ENCODE results near the gene IL17RD. TPM values are rescaled to one million over a fixed set of nuclear protein-coding genes. Genes with fewer than 3 reads are reported as not detected.

Gene IL17RD
- total RNA-seq, 1 experiment from 2014 or later: 0.10 TPM

DNA sequence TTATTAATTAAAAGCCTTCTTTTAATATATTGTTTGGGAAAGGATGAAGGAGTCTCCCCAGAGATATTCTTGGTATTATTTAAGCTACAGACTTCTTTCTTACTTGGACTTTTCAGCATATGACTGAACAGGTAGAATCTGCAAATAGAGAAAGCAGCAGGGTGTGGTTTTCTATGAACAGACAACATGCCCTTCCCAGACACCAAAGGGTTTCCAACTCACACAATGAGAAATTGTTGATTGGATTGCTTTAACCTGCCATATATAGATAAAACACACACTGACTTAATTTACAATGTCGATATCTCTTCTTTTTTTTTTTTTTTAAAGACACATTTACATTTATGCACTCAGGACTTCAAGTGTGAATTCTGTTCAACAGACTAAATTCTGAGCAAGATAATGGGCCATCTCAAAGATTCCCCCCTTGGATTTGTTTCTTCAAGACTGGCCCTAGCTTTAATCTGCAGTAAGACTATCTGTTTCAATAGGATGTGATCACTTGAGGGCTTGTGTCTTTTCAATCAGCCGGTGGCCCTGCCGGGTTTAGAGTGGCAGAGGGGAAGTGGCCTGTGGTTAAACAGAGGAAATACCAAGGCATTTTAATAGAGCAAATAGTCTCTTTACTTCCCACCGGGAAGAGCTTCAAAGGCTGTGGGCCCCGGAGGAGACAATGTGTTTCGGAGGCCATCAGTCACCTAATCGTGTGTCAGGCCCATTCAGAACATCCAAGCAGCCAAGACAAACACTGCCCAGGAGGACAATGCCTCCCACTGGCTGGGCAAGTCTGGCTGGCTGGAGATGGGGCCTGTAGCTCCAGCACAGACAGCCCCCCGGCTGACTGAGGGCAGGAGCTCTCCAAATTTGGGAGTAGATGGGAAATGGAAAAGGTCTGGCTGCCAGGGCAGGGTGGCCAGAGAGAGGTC, 6.1 kb downstream of the IL17RD start:
- no peak for DNase-seq (ENCODE audit: low spot score)

DNA sequence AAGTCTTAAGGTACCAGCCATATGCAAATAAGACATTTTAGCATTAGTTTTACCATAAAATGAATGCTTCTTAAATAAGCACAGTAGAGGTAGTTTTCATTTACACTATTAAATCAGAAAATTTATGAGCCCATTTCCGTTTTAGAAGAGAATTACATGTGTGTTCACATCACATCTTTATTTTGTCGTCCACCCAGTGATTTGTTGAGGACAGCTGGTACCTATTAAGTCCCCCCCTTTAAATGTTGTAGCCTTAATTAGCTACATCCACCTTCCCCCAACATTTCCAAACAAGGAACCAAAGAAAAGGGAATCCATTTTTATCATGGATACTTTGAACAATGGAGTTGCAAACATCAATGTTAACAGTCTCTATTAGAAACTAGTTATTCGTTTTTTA, 6.8 kb downstream of the IL17RD start:
- no peak for DNase-seq (ENCODE audit: low spot score)

DNA sequence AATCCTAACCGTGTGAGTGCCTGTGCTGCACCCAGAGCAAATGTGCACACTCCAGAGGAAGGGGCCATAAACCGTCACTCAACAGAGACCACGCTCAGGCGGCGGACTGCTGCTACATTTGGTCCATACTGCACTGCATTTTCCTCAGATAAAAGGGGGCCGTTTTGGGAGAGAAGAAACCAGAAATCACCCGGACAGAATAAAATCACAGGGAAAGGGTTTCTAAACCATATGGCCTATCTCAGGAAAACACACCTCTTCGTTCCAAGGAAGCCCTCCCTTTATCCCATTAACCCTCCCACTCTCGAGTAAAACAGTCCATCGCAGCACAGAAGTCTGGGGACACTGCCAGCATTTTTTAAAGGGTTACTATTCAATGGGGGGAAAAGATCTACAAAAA, 7.6 kb downstream of the IL17RD start:
- no peak for DNase-seq (ENCODE audit: low spot score)

DNA sequence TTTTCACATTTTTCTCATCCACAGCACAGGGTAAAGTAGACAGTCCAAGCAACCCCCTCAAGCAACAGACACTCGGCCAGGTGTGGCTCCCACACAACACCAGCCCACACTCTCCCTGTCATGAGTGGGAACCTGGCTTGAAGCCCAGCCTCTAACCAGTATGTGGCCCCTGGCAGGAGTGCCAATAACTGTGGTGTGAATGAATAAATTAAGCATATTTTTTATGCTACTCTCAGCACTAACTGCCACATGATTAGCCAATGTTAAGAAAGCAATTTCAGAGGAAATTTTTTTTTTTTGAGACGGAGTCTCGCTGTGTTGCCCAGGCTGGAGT, 9.9 kb downstream of the IL17RD start:
- DNase-seq (ENCODE audit: low spot score): no peak

DNA sequence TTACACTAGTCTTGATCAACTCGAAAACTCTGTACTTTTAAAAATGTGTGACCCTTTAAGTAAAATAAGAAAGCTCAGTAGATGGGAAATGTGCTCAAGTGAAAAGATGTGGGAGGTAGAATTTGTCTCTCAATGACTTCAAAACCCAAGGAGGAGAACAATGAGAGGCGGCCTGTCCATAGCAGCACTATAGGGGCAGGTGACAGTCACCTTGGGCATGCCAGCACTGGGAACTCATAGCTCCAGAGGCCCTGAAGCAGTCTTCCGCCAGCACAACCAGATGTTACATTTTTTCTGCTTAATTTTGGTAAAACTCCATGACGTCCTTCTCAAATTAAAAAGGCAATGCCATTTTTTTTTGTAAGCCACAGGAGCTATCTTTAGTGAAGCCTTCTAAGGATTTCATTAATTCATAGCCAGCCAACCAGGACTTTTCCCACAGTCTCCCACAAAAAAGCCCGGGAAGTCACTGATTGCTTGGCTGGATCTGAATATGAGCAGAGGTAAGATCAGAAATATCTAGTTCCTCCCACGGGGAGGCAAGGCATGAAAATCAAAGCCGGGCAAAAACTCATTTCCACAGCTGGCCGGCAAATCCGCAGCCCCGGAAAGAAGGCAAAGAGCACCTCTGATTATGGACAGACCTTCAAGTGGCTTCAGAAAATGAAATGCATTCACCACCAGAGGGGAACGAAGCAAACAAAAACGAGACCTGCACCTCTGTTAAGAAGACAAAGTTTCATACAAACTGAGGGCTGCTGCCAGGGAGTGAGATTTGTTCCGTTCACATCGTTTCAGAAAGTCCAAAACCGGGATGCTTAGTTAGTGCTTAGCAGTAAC, 10.5 kb downstream of the IL17RD start:
- no peak for DNase-seq (ENCODE audit: low spot score)

DNA sequence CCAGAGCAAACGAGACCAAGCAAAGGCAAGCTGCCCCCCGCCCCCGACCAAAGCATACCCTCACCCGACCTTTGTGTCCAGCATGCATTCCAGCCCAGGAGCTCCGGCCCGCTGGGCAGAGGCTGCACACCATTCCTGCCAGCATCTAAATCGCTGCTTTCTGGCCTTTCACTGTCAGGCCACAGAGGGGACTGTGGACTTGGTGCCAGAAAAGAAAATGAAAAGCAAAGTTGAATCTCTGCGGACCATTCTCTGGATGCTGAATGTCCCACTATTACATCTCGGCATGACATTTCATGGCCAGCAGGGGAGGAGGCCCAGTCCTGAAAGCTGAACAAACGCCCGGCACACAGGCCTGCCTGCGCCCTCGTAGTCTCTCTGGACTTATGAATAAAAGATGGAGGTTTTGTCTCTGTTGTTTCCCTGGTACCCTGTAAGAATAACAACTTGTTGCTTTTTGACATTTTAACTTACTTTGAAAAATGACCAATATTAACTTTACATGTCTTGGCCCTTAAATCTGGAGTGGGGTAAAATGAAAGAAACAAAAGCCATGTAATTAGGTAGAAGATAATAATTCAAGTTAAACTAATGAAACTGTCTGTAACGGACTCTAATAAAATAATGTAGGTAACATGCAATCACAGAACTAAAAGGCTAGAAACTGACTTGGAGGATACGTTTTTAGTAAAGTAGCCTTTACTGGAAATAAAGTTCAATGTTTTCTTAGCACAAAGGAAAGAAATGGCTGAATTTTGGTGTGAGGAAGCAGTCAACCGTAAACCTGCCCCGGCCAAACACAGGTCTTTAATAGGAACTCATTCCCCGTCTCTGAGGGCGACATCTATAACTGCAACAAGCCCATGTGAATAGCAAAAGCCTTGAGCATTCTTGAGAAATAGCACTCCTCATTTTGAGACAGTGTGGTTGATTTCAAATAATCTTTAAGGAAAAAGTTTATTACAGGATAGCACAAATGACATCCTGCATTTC, 12.7 kb downstream of the IL17RD start:
- DNase-seq (ENCODE audit: low spot score): no peak

DNA sequence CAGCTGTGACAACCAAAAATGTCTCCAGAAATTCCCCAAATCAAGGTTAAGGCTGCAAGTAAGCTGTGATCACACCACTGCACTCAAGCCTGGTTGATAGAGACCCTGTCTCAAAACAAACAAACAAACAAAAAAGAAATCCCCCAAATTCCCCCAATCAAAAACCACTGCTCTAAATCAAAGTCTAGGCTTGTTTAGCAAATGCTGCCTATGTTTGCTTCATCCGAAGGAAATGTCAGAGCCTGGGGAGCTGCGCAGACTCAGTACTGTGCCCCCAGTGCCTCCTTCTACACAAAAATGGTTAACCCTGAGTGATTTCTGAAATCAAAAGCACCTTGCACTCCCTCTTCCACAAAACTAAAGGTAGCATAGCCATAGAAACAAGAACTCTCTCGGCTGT, 13.4 kb downstream of the IL17RD start:
- DNase-seq (ENCODE audit: low spot score): no peak

DNA sequence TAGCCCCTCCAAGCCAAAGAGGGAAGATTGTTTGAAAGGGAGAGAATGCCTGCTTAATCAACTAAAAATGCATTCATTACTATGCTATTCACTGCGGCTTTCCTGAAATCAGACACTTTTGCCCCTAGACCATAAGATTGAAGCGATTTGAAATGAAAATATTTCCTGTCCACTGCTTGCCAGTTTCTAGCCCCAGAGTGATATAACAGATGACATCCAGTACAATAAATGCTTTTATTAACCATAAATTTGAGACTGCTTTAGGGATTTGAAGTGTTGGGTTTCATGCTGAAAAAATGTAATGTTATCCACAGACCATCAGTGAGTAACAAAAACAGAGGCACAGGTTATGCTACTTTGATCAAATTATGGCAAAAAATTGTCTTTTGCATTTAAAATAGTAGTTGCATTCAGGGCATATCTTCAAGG, 14.1 kb downstream of the IL17RD start:
- no peak for DNase-seq (ENCODE audit: low spot score)

DNA sequence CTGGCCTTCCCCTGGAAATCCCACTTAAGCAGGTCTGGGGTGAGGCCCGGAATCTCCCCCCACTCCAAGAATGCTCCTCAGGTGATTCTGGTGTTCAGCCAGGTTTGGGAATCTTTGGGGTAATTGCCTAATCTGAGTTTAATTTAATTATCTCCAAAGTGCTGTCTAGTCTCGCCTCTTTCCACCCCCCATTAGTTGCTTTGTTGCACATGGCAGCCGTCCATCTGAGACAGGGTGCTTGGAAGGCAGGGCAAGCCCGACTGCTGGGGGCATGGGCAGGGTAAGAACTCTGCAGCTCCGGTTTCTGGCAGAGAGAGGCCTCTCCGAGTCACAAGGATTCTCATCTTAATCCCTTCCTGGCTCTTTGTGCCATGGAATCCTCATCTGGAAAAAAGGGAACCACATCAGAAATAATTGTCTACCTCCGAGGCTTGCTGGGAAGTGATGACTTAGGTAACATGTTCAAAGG, 15.0 kb downstream of the IL17RD start:
- no peak for DNase-seq (ENCODE audit: low spot score)

DNA sequence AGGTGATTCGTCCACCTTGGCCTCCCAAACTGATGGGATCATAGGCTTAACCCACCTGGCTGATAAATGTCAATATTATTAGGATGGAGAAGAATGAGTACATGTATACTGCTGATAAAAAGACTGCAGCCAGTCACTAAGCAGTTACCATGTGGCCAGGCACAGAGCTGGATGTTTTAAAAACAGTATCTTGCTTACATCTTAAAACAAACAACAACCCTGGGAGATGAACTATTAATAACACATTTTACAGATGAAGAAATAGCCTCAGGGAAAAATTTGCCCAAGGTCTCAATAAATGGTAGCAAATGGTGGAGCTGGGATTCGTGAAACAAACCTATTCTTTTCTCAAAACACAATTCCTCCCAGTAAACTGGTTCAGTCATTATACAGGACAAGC, 18.1 kb downstream of the IL17RD start:
- no peak for DNase-seq (ENCODE audit: low spot score)

DNA sequence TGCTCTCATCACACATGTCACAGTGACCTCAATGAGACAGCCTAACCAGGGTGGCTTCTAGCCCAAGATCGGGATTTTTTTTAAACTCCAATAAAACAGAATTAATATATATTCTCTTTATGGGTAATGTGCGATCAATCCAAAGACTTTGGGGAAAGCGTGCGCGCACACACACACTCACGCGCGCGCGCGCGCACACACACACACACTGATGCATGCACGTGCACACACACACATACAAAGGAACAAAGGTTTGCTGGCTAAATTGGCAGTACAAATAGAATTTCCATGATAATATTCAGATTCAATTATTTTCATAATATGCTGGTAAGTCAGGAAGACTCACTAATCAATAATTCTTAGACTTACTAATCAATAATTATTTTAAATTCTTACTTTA, 19.3 kb downstream of the IL17RD start:
- DNase-seq (ENCODE audit: low spot score): no peak

DNA sequence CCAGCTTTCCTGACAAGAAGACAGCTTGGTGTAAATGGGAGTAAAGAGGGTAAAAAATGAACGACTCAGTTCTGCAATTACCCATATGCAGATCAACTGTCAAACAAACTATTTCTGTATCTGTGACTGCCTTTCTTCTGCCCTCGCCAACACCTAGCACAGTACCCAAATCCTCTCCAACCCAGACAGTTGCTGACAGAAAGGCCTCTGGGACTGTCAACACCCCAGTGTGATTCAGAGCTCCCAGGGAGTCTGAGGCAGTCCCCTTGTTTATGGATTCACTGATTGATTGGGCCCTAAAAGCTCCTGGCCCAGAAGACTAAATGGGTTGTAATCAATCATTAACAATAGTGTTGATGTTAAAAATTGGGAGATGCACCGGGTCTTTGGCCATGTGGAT, 20.2 kb downstream of the IL17RD start:
- DNase-seq (ENCODE audit: low spot score): no peak

DNA sequence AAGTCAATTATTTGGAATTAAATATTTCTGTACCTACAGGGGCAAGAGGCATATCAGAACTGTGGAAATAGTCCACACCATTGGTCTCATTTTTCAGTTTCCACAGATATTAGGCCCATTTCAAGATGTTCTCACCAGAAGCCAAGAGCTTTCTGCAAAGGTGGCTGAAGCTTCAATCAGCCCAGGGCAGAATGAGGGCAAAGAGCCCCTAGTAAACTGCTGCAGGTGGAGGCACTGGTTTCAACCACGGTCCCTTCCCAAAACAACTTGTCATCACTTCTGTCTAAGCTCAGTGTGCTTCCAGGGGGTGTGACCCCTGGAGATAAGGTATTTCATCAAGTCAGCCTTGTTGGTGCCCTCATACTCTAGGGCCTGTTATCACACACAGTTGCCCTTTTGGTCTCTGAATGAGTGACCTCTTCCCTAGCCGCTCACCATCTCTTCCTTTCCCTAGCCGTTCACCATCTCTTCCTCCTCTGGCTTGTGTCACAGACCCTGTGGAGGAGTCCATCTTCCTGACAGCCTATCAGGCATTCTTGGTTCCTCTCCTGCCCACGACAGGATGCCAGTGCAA, 21.2 kb downstream of the IL17RD start:
- DNase-seq (ENCODE audit: low spot score): no peak

DNA sequence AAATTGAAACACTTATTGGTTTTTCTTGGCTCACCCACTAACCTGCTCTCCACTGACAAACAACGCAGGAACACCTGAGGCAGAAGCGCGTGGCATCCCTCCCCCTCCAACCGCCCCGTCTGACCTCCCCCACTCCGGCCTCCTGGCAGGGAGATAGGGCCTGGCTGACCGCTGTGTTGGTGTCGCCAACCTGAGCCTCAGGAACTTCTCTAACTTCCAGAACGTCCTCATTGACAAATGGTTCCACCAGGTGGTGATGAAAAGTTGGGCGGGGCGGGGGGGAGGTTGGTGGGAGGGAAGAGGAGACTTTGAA, 22.8 kb downstream of the IL17RD start:
- DNase-seq (ENCODE audit: low spot score): no peak

DNA sequence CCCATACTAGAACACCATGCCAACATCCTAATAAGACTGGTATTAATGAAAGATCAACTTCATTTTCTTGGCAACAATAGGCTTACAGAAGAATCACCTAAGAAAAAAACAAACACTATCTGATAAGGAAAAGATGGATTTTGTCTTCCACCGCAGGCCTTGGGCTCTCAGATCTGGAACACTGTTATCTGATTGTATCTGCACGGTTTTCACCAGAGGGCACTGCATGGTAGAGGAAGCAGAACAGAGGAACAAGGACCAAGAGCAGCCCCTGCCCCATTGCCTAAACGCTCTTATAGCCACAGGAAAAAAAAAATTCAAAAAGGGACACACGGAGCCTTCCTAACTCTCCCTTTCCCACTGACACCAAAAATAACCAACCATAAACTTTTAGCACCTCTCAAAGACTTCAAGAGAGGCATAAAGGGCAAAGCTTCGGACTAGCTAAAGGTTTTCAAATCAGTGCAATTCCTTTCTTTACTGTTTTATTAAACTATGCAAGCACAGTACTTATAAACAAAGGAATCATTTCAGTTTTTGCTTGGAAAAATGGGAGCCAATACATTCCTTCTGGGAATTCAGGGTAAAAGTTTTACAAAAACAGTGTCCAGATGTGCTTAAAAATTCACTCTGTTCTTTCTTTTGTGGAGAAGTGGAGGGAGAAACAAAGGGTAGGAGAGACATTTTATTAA, 23.3 kb downstream of the IL17RD start:
- DNase-seq (ENCODE audit: low spot score): no peak

DNA sequence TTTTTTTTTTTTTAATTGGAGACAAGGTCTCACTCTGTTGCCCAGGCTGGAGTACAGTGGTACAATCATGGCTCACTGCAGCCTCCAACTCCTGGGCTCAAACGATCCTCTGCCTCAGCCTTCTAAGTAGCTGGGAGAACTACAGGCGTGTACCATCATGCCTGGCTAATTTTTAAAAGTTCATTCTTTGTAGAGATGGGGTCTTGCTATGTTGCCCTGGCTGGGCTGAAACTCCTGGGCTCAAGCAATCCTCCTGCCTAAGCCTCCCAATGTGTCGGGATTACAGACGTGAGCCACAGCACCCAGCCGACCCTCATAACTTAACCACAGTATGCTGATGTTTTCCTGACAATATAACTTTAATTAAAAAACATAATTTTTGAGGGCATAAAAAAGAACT, 24.3 kb downstream of the IL17RD start:
- no peak for DNase-seq (ENCODE audit: low spot score)

DNA sequence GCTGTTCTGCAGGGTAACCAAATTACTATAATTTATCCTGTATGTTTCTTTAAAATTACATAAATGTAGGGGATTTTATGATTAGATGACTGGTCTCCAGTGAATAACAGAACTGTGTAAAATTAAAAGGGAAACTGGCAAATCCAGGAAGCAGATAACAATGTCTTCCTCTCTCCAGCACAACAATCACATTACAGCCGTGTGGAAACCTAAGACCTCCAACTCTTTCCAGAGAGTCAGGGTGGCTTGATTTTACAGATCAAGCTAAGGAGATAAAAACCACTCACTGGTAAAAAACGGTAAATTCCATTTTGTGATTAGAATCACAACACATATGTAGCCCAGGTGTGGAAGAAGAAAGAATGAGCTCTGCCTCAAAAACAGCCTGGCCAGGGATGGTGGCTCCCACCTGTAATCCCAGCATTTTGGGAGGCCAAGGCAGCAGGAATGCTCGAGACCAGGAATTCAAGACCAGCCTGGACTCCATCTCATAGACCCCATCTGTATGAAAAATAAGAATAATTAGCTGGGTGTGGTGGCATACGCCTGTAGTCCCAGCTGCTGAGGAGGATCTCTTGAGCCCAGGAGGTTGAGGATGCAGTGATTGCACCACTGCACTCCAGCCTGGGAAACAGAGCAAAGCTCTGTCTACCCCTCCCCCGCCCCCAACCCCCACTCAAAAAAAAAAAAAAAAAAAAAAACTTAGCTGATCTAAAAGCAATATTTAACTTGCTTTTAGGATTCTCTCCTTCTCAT, 29.0 kb downstream of the IL17RD start:
- DNase-seq (ENCODE audit: low spot score): no peak

DNA sequence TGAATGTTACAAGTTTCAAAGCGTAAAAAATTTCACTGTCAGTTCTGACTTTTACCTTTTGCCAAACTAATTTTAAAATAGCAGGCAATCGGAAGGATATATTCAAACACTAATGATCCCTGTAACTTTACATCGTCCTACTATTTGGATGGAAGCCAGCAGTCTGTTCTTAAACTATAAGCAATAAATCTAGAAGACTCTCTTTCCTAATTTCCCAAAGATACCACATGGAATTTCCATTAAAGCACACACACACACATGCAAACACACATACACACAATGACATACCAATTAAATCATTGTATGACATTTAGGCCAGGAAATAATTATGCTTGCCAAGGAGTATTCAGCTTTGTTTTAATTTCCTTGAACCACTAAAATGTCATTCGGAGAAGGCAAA, 32.0 kb downstream of the IL17RD start:
- DNase-seq (ENCODE audit: low spot score): no peak

DNA sequence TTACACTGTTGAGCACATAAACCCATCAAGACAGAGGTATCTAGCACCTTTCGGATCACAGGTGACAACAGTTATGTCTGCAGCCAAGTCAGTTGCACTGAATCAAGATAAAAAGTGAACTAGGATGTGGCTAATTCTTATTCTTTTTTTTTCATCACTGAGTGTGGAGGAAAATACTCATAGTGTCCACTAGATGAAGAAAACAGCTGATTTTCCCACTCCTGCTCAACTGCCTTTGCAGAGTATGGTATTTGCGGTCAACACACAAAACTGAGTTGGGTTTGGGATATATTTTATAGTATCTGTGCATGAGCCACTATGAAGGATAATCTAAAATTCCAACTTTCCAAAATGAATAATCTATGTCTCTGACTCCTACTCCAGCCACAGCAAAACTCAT, 32.5 kb downstream of the IL17RD start:
- no peak for DNase-seq (ENCODE audit: low spot score)

DNA sequence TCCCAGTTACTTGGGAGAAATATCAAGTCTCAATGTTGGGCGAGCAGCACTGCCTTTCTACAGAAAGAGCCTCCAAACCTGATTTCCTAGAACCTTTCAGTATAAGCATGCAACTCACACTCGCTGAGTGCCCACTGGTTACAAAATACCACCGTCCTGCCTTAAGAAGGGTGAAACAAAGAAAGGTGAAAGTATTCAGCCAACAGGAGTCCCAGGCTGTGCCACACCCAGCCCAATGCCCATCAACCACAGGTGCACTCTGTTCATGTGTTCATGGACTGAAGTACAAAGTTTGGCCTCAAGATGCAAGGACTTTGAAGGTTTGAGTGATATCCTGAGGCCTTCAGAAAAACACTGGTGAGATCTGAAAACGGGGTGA, 34.0 kb downstream of the IL17RD start:
- no peak for DNase-seq (ENCODE audit: low spot score)

All from HT-29 (cell line).